Left cardiac atrium (tissue), 4 donors: ENCODE measurements around the gene ZPR1. TPM values are rescaled to one million over a fixed set of nuclear protein-coding genes. Genes with fewer than 3 reads are reported as not detected.
"Not testable (repeated sequence)": the region's sequence is repeated elsewhere in the genome, so short reads cannot be mapped to it uniquely, and the experiment has no call there.

Experiments used
- ATAC-seq, 2 donors: fragments of 200-7000 bp; cut with Tn5 transposase; one replicate each; pipeline ENCODE4 v1.9.1; 2020; ENCODE audit warnings: mild to moderate bottlenecking in 2 of 2, moderate library complexity in 2 of 2
- DNase-seq: peaks from one replicate; pipeline ENCODE4 v3.0.0-alpha.2; 2020
- intact Hi-C, 2 donors: fragments of 100-400 bp; cut with DNase I; formaldehyde crosslinking; loops; one replicate each; pipeline versions ENCODE4 v1.14.1 to v1.15.1; 2022 to 2023
- long read RNA-seq: library from polyadenylated mRNA; unstranded; transcript quantifications from one replicate; pipeline ENCODE4 v2.0.0, GENCODE V29; 2021
- total RNA-seq, 2 donors: library from RNA; stranded (reverse); fragmentation: NEBNext Ultra II Directional; extraction: Animal tissue kit (Norgen Biotek cat#: 25700); gene quantifications; one replicate each; pipeline ENCODE4 v1.2.1, GENCODE V29; 2021
- donor health status: DM: no; HTN: yes; CAD: no.
- donor health status: DM: no; HTN: yes; CAD: no; lungs with severe emphysema.
- donor health status: DM: yes; HTN: yes; CAD: no.
- donor health status: Dilated cardiomyopathy.

The ZPR1 gene, protein sequence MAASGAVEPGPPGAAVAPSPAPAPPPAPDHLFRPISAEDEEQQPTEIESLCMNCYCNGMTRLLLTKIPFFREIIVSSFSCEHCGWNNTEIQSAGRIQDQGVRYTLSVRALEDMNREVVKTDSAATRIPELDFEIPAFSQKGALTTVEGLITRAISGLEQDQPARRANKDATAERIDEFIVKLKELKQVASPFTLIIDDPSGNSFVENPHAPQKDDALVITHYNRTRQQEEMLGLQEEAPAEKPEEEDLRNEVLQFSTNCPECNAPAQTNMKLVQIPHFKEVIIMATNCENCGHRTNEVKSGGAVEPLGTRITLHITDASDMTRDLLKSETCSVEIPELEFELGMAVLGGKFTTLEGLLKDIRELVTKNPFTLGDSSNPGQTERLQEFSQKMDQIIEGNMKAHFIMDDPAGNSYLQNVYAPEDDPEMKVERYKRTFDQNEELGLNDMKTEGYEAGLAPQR
- 10 to 100 TPM; 23.0 to 33.9 TPM for total RNA-seq
- long read RNA-seq, full-length matches to known transcripts = 44 of 53 reads
- long read RNA-seq, partial matches to known transcripts = 3 of 53 reads
- long read RNA-seq, other reads (novel, unspliced or antisense) = 6 of 53 reads

DNA sequence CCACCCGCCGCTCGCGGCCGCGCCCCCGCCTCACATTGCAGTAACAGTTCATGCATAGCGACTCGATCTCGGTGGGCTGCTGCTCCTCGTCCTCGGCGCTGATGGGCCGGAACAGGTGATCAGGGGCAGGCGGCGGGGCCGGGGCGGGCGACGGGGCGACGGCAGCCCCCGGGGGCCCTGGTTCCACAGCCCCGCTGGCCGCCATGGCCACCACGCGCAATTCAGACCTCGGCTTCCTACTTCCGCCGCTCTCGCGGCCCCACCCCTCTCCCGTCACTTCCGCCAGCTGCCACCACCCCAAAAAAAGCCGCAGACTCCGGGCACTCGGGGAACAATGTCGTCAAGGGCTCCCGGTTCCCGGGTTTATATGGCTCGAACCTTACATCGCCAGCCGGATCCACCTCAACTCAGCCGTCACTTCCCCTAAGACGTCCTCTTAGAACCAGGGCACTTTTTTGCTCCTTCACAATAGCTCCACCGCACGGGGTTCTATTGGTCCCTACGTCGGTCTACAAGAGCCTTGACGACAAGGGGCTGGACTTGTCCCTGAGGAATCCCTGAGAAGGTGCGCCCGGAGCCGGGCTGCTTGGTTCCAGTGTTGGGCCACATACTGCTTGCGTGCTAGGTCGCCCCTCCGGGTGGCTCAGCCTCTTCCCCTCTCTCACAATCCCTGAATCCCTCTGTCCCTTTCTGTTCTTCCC, at the start of gene ZPR1:
Gene ZPR1 (minus strand): TSS at position 238 of the 701 bp plus-strand sequence. CDS start 33 bp downstream, at position 205.
- peak; percentile 88 for DNase-seq
- intact Hi-C loops = loop anchor here in 1 of 2 donors (10.0 kb wide), 1 partner anchor 437 kb away; no protein-coding TSS in a partner anchor
- peak; percentile 88 to 91 for ATAC-seq

DNA sequence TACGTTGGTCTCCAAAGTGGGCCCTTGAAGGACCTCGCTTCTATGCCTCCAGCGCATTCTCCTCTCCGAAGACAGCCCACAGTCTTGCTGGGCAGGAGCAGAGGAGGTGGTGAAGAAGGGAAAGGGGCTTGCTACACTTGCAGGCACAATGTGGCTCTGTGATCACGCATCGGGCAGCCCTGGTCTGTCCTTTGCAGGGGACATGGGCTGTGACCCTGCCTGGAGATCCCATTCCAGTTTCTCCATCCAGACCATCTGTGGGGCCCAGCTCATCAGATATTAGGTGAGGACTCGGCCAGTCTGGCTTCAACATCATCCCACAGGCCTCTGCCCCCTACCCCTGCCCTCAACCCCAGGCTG, 48.8 kb upstream of the ZPR1 start:
- intact Hi-C loops = no loop called here
- ATAC-seq (no peak), DNase-seq (no peak)

DNA sequence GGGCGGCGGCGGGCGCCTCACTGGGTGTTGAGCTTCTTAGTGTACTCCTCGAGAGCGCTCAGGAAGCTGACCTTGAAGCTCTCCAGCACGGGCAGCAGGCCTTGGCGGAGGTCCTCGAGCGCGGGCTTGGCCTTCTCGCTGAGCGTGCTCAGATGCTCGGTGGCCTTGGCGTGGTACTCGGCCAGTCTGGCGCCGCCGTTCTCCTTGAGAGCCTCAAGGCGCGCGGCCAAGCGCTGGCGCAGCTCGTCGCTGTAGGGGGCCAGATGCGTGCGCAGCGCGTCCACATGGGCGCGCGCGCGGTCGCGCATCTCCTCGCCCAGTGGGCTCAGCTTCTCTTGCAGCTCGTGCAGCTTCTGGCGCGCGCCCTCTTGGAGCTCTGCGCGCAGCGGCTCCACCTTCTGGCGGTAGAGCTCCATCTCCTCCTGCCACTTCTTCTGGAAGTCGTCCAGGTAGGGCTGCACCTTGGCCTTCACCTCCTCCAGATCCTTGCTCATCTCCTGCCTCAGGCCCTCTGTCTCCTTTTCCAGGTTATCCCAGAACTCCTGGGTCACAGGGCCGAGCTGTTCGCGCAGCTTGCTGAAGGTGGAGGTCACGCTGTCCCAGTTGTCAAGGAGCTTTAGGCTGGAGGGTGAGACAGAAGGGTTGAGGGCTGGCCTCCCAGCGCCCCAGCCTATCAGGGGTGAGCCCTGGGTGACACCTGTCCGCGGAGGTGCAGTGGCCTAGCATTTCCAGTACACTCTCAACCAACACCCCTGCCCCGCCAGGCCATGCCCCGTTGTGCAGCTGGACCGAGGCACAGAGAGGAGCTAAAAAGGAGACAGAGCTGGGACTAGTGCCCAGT, 48.2 kb upstream of the ZPR1 start:
- intact Hi-C loops = no loop called here
- ATAC-seq (peak; percentile 88 to 92), DNase-seq (peak; percentile 91)

DNA sequence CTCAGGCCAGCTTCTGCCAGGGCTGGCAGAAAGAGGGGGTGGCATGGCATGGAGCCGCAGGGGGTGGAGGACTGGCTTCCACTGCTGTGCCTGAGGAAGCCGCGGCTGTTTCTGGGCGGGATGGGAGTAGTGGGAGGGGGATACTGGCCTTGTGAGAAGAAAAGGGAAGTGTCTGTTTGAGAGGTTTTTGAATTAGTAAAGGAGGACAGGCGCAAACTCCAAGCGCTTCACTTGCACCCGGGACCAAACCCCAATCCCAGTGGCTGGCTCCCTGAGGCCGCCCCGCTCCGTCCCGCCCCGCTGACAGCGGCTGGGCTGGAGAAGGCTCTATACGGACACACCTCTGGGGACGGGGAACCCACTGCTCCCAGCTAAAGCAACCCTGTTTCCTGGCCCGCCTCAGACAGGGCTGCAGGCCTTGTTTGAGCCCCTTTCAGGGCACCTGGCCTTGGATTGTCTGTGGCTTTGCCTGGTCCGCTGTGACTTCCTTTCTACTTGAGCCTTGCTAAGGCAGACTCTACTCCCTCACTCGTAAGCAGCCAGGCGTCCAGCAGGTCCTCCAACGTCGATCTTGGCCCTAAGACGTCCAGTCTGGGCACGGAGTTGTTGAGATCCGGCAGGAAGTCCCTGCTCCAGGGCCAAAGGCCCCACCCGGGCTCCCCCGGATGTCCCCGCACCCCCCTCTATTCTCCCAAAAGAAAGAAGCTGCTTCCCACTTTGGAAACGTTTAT, 47.4 kb upstream of the ZPR1 start:
- intact Hi-C loops = no loop called here
- ATAC-seq (peak; percentile 43 to 57), DNase-seq (no peak)

DNA sequence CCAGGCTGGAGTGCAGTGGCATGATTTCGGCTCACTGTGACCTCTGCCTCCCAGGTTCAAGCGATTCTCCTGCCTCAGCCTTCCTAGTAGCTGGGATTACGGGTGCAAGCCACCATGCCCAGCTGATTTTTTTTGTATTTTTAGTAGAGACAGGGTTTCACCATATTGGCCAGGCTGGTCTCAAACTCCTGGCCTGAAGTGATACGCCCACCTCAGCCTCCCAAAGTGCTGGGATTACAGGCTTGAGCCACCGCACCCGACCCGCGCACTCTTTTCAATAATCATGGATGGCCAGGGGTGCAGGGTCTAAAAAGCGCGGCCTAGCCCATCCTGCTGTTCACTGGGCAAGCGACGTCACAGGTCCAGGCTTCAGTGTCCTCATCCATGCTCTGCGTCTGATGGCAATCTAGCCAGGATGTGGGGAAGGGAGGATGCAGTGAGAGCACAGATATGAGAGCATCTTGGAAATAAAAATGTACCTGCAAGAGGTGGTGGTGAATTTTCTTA, 46.8 kb upstream of the ZPR1 start:
- not testable (repeated sequence) for DNase-seq, ATAC-seq
- intact Hi-C loops = loop anchor here in 1 of 2 donors (5.0 kb wide), 1 partner anchor 42 kb away; the partner anchor contains the start of gene APOA5

DNA sequence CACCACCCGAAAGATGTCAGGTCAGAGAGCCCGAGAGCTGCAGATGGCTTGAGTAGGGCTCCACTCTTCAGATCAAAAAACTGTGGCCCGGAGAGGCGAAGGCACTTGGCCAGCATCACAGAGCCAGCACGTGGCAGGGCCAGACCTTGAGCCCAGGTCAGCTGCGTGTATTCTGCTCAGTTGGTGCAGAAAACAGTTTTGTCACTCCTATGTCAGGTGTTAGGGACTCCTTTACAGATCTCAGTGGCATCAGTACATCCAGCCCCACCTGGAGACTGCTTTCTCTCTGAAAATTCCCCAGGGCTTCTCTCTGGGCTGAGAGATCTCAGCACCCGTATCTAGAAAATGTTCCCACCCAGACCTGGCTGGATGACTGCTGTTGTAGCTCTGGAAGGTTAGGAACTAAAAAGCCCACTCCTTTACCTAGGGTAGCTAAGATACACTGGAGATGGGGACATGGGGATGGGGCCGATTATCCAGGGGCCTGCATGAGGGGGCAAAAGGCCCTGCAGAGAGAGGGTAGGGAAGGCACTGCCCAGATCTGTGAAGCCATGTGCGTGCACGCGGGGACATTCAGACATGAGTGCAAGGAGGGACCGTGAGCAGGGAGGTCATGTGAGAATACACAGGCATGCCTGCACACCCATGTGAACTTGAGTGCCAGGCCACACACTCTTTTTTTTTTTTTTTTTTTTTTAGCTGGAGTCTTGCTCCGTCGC, 46.2 kb upstream of the ZPR1 start:
- no peak for ATAC-seq
- intact Hi-C loops = loop anchor here in 1 of 2 donors (5.0 kb wide), 1 partner anchor 42 kb away; the partner anchor contains the start of gene APOA5
- no peak for DNase-seq

DNA sequence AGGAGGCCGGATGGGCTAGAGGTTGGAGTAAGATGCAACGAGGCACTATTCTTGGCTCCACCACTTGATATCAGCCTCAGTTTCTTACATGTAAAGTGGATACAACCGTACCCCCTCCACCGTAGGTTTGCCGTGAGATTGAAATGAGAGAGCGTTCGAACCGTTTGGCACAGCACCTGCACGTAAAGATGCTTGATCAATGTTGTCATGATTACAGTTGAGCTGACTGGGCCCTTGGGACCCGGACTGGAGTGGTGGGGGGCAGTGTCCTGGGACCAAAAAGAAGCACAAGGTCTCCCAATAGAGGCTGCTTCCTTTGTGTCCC, 45.6 kb upstream of the ZPR1 start:
- intact Hi-C loops = loop anchor here in 1 of 2 donors (5.0 kb wide), 1 partner anchor 41 kb away; the partner anchor contains the start of gene APOA5
- no peak for DNase-seq
- ATAC-seq = no peak

DNA sequence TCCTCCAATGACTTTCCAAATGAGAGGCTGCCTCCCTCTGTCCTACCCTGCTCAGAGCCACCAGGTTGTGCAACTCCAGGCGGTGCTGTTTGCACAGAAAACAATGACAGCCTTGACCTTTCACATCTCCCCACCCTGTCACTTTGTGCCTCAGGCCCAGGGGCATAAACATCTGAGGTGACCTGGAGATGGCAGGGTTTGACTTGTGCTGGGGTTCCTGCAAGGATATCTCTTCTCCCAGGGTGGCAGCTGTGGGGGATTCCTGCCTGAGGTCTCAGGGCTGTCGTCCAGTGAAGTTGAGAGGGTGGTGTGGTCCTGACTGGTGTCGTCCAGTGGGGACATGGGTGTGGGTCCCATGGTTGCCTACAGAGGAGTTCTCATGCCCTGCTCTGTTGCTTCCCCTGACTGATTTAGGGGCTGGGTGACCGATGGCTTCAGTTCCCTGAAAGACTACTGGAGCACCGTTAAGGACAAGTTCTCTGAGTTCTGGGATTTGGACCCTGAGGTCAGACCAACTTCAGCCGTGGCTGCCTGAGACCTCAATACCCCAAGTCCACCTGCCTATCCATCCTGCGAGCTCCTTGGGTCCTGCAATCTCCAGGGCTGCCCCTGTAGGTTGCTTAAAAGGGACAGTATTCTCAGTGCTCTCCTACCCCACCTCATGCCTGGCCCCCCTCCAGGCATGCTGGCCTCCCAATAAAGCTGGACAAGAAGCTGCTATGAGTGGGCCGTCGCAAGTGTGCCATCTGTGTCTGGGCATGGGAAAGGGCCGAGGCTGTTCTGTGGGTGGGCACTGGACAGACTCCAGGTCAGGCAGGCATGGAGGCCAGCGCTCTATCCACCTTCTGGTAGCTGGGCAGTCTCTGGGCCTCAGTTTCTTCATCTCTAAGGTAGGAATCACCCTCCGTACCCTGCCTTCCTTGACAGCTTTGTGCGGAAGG, 44.8 kb upstream of the ZPR1 start:
- intact Hi-C loops = loop anchor here in 1 of 2 donors (5.0 kb wide), 1 partner anchor 40 kb away; the partner anchor contains the start of gene APOA5
- ATAC-seq = no peak
- no peak for DNase-seq

DNA sequence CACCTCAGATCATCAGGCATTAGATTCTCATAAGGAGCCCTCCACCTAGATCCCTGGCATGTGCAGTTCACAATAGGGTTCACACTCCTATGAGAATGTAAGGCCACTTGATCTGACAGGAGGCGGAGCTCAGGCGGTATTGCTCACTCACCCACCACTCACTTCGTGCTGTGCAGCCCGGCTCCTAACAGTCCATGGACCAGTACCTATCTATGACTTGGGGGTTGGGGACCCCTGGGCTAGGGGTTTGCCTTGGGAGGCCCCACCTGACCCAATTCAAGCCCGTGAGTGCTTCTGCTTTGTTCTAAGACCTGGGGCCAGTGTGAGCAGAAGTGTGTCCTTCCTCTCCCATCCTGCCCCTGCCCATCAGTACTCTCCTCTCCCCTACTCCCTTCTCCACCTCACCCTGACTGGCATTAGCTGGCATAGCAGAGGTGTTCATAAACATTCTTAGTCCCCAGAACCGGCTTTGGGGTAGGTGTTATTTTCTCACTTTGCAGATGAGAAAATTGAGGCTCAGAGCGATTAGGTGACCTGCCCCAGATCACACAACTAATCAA, 44.0 kb upstream of the ZPR1 start:
- DNase-seq (no peak), ATAC-seq (no peak)
- intact Hi-C loops = loop anchor here in 1 of 2 donors (5.0 kb wide), 1 partner anchor 40 kb away; the partner anchor contains the start of gene APOA5

DNA sequence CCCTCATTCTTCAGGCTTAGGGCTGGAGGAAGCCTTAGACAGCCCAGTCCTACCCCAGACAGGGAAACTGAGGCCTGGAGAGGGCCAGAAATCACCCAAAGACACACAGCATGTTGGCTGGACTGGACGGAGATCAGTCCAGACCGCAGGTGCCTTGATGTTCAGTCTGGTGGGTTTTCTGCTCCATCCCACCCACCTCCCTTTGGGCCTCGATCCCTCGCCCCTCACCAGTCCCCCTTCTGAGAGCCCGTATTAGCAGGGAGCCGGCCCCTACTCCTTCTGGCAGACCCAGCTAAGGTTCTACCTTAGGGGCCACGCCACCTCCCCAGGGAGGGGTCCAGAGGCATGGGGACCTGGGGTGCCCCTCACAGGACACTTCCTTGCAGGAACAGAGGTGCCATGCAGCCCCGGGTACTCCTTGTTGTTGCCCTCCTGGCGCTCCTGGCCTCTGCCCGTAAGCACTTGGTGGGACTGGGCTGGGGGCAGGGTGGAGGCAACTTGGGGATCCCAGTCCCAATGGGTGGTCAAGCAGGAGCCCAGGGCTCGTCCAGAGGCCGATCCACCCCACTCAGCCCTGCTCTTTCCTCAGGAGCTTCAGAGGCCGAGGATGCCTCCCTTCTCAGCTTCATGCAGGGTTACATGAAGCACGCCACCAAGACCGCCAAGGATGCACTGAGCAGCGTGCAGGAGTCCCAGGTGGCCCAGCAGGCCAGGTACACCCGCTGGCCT, 42.5 kb upstream of the ZPR1 start:
- intact Hi-C loops = loop anchor here in 1 of 2 donors (5.0 kb wide), 1 partner anchor 38 kb away; the partner anchor contains the start of gene APOA5
- DNase-seq (no peak), ATAC-seq (no peak)

DNA sequence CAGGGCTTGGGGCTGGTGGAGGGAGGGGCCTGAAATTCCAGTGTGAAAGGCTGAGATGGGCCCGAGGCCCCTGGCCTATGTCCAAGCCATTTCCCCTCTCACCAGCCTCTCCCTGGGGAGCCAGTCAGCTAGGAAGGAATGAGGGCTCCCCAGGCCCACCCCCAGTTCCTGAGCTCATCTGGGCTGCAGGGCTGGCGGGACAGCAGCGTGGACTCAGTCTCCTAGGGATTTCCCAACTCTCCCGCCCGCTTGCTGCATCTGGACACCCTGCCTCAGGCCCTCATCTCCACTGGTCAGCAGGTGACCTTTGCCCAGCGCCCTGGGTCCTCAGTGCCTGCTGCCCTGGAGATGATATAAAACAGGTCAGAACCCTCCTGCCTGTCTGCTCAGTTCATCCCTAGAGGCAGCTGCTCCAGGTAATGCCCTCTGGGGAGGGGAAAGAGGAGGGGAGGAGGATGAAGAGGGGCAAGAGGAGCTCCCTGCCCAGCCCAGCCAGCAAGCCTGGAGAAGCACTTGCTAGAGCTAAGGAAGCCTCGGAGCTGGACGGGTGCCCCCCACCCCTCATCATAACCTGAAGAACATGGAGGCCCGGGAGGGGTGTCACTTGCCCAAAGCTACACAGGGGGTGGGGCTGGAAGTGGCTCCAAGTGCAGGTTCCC, 41.8 kb upstream of the ZPR1 start, which contains the start of gene APOC3:
Gene APOC3 (plus strand): TSS at position 383 of the 659 bp plus-strand sequence. CDS start 676 bp downstream, outside the sequence.
- DNase-seq (no peak), ATAC-seq (peak in 1 of 2 donors; percentile 66)
- intact Hi-C loops = loop anchor here in 1 of 2 donors (5.0 kb wide), 1 partner anchor 37 kb away; the partner anchor contains the start of gene APOA5

DNA sequence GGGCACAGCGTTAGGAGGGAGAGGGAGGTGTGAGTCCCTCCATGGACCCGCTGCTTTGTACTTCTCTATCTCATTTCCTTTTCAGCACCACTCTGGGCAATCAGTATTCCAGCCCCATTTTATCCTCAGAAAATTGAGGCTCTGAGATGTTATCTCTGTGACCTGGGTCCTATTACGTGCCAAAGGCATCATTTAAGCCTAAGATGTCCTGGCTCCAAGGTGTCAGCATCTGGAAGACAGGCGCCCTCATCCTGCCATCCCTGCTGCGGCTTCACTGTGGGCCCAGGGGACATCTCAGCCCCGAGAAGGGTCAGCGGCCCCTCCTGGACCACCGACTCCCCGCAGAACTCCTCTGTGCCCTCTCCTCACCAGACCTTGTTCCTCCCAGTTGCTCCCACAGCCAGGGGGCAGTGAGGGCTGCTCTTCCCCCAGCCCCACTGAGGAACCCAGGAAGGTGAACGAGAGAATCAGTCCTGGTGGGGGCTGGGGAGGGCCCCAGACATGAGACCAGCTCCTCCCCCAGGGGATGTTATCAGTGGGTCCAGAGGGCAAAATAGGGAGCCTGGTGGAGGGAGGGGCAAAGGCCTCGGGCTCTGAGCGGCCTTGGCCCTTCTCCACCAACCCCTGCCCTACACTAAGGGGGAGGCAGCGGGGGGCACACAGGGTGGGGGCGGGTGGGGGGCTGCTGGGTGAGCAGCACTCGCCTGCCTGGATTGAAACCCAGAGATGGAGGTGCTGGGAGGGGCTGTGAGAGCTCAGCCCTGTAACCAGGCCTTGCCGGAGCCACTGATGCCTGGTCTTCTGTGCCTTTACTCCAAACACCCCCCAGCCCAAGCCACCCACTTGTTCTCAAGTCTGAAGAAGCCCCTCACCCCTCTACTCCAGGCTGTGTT, 41.1 kb upstream of the ZPR1 start:
- ATAC-seq (no peak), DNase-seq (no peak)
- intact Hi-C loops = no loop called here

DNA sequence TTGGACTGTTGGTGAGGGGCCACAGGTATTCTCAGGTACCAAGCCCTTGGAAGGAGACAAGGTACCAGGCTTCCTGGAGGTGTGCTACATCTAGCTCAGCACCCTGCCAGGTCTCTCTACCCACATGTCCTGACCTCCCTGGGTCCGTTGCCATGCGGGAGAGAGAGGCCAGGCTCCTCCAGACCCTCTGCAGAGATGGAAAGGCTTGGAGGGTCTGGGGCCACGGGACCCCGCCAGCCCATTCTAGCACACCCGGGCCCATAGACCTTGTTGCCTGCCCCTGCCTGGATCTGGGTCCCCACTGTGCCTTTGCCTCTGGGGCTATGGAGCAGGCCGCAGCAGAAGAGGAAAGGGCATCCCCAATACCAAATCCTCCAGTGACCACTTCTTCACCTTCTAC, 39.6 kb upstream of the ZPR1 start:
- intact Hi-C loops = no loop called here
- ATAC-seq (no peak), DNase-seq (no peak)
